H9 (cell line): ENCODE data around the gene WDR48. TPM values are rescaled to one million over a fixed set of nuclear protein-coding genes. Genes with fewer than 3 reads are reported as not detected.

ENCODE experiments used
- DNase-seq: peaks from one replicate; pipeline ENCODE4 v3.0.0-alpha.2; 2017
- H2AFZ ChIP-seq: one replicate; pipeline ENCODE4 v1.6.1; 2013; ENCODE audit warnings: mild to moderate bottlenecking, low read length, control low read depth, moderate library complexity
- H2AK5ac ChIP-seq: 2 replicates; pipeline ENCODE4 v1.6.1; 2013; ENCODE audit warnings: low read length, control low read depth, mixed read lengths; ENCODE audit not compliant: insufficient read length
- H2BK120ac ChIP-seq: one replicate; pipeline ENCODE4 v1.6.1; 2013; ENCODE audit warnings: low read depth, mild to moderate bottlenecking, low read length, control low read depth, inconsistent platforms; ENCODE audit not compliant: poor library complexity, severe bottlenecking
- H2BK12ac ChIP-seq: 2 replicates; pipeline ENCODE4 v1.6.1; 2013; ENCODE audit warnings: low read length, control low read depth, mixed read lengths, low read depth; ENCODE audit not compliant: insufficient read length
- H2BK15ac ChIP-seq: 2 replicates; pipeline ENCODE4 v1.6.1; 2013; ENCODE audit warnings: low read depth, low read length, control low read depth
- H2BK20ac ChIP-seq: one replicate; pipeline ENCODE4 v1.6.1; 2013; ENCODE audit warnings: low read depth, mild to moderate bottlenecking, low read length, control low read depth, inconsistent platforms; ENCODE audit not compliant: poor library complexity, severe bottlenecking
- H2BK5ac ChIP-seq: 2 replicates; pipeline ENCODE4 v1.6.1; 2013; ENCODE audit warnings: low read length, control low read depth, mixed read lengths; ENCODE audit not compliant: insufficient read length
- H3K14ac ChIP-seq: 2 replicates; pipeline ENCODE4 v1.6.1; 2013; ENCODE audit warnings: low read length, control low read depth; ENCODE audit not compliant: insufficient read depth
- H3K18ac ChIP-seq: 2 replicates; pipeline ENCODE4 v1.6.1; 2013; ENCODE audit warnings: low read depth, mild to moderate bottlenecking, mixed read lengths, low read length, control low read depth; ENCODE audit not compliant: insufficient read length
- H3K23ac ChIP-seq: 2 replicates; pipeline ENCODE4 v1.6.1; 2013; ENCODE audit warnings: low read length, control low read depth, mixed read lengths, low read depth; ENCODE audit not compliant: insufficient read length
- H3K23me2 ChIP-seq: 2 replicates; pipeline ENCODE4 v1.6.1; 2013; ENCODE audit warnings: low read depth, mild to moderate bottlenecking, mixed read lengths, low read length, control low read depth; ENCODE audit not compliant: insufficient read length, poor library complexity, severe bottlenecking
- H3K27ac ChIP-seq: 2 replicates; pipeline ENCODE4 v1.5.1; 2013; ENCODE audit warnings: low read length, control low read depth, mixed read lengths, low read depth; ENCODE audit not compliant: insufficient read length
- H3K27me3 ChIP-seq: 2 replicates; pipeline ENCODE4 v1.6.1; 2013; ENCODE audit warnings: low read length, control low read depth, inconsistent platforms; ENCODE audit not compliant: insufficient read depth
- H3K4ac ChIP-seq: 2 replicates; pipeline ENCODE4 v1.6.1; 2013; ENCODE audit warnings: low read depth, mild to moderate bottlenecking, control low read depth, inconsistent platforms, low read length, moderate library complexity
- H3K4me1 ChIP-seq: 2 replicates; pipeline ENCODE4 v1.6.1; 2013; ENCODE audit warnings: low read length, control low read depth, inconsistent platforms; ENCODE audit not compliant: insufficient read depth
- H3K4me2 ChIP-seq: 2 replicates; pipeline ENCODE4 v1.6.1; 2013; ENCODE audit warnings: low read length, control low read depth, mixed read lengths; ENCODE audit not compliant: insufficient read length, insufficient read depth
- H3K56ac ChIP-seq: 2 replicates; pipeline ENCODE4 v1.6.1; 2013; ENCODE audit warnings: low read depth, mild to moderate bottlenecking, mixed read lengths, low read length, control low read depth; ENCODE audit not compliant: insufficient read length
- H3K79me1 ChIP-seq: 2 replicates; pipeline ENCODE4 v1.6.1; 2013; ENCODE audit warnings: low read depth, mild to moderate bottlenecking, moderate library complexity, low read length, control low read depth, inconsistent platforms; ENCODE audit not compliant: insufficient read depth, poor library complexity, severe bottlenecking
- H3K79me2 ChIP-seq: 2 replicates; pipeline ENCODE4 v1.6.1; 2013; ENCODE audit warnings: low read length, control low read depth, inconsistent platforms; ENCODE audit not compliant: insufficient read depth
- H3K9ac ChIP-seq: 2 replicates; pipeline ENCODE4 v1.6.1; 2013; ENCODE audit warnings: low read length, control low read depth, mixed read lengths; ENCODE audit not compliant: insufficient read length; ENCODE audit errors: extremely low read depth
- H3K9me3 ChIP-seq: one replicate; pipeline ENCODE4 v1.6.1; 2013; ENCODE audit warnings: low read depth, low read length, inconsistent platforms; ENCODE audit not compliant: control insufficient read depth
- H3T11ph ChIP-seq: one replicate; pipeline ENCODE4 v1.6.1; 2013; ENCODE audit warnings: mild to moderate bottlenecking, low read length, control low read depth, inconsistent platforms
- H4K20me1 ChIP-seq: one replicate; pipeline ENCODE4 v1.6.1; 2013; ENCODE audit not compliant: control insufficient read depth, insufficient read length, insufficient read depth
- H4K5ac ChIP-seq: 2 replicates; pipeline ENCODE4 v1.6.1; 2013; ENCODE audit warnings: low read depth, mild to moderate bottlenecking, mixed read lengths, low read length, control low read depth; ENCODE audit not compliant: insufficient read length
- H4K8ac ChIP-seq: replicated peaks from 2 replicates; pipeline ENCODE4 v1.6.1; 2013; ENCODE audit warnings: low read length, control low read depth, mixed read lengths, low read depth; ENCODE audit not compliant: insufficient read length
- H4K91ac ChIP-seq: 2 replicates; pipeline ENCODE4 v1.6.1; 2013; ENCODE audit warnings: low read depth, mild to moderate bottlenecking, moderate library complexity, mixed read lengths, low read length, control low read depth; ENCODE audit not compliant: insufficient read length
- H3K27ac Mint-ChIP-seq, 3 experiments: 2 replicates in 2 of 3; 3 replicates in 1 of 3; pipeline ENCODE4 v1.8.0; 2020 to 2021; ENCODE audit warnings: mixed read lengths in 3 of 3, mild to moderate bottlenecking in 1 of 3, moderate library complexity in 1 of 3
- H3K27me3 Mint-ChIP-seq: 2 replicates; pipeline ENCODE4 v1.8.0; 2021; ENCODE audit warnings: low read depth, mild to moderate bottlenecking, moderate library complexity, mixed read lengths
- H3K36me3 Mint-ChIP-seq, 3 experiments: 2 replicates in 2 of 3; 3 replicates in 1 of 3; pipeline ENCODE4 v1.8.0; 2020 to 2021; ENCODE audit warnings: low read depth in 3 of 3, mixed read lengths in 3 of 3; ENCODE audit not compliant: insufficient read depth in 1 of 3
- H3K4me1 Mint-ChIP-seq, 2 experiments: 2 replicates each; pipeline ENCODE4 v1.8.0; 2020; ENCODE audit warnings: mixed read lengths in 2 of 2
- H3K4me3 Mint-ChIP-seq, 2 experiments: 2 replicates in 1 of 2; 3 replicates in 1 of 2; pipeline ENCODE4 v1.8.0; 2020 to 2021; ENCODE audit warnings: mild to moderate bottlenecking in 2 of 2, mixed read lengths in 2 of 2, moderate library complexity in 1 of 2
- H3K9me3 Mint-ChIP-seq, 2 experiments: 2 replicates in 1 of 2; 3 replicates in 1 of 2; pipeline ENCODE4 v1.8.0; 2020; ENCODE audit warnings: mild to moderate bottlenecking in 2 of 2, mixed read lengths in 2 of 2, moderate library complexity in 1 of 2
- WGBS: extraction: QIAGEN DNeasy Blood & Tissue Kit; methylation state at CpG from one replicate; pipeline ENCODE4 v1.1.7; 2013; ENCODE audit warnings: missing lambda C conversion rate, low lambda C conversion rate, mixed read lengths; ENCODE audit not compliant: insufficient read length; ENCODE audit errors: extremely low coverage; 5-methylcytosine and 5-hydroxymethylcytosine counted together
- total RNA-seq: library from RNA; stranded (reverse); gene quantifications from 2 replicates; pipeline ENCODE4 v1.2.1, GENCODE V29; 2021
- TF ChIP-seq, protein P1 (sequence below): fragments of 200-600 bp; sonication (generic); conservative IDR thresholded peaks from 3 replicates; pipeline ENCODE4 v1.8.0; 2021; ENCODE audit warnings: antibody characterized with exemption, mild to moderate bottlenecking

Gene WDR48
- total RNA-seq, 1 experiment from 2014 or later: 52.7 TPM

DNA sequence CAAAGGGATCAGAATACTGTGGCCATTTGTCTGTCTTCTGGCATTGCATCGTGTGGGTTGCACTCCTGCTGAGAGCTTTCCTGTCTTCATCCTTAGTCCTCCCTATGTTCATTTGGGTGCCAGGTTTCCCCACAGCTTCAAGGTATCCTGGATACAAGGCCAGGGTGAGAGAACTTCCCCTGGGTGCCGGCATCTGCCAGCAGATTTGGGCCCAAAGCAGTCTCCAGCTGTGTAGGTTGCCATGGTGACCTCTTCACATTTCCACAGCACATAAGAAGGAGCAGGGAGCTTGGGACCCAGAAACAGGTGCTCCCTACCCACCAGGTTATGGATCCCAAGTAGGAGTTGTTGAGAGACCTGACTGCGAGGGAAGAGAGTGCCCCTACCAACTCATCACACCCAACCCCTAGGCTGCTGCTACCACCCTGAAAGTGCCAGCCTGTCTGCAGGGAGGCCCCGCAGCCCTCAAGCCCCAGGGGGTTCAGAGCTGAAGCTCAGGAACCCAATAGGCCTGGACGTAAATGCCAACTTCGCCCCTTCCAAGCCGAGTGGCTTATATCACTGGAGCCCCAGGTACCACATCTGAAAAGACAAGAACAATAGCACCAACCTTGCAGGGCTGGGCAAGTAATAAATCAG lies 75.6 kb downstream of the WDR48 start:
- no peaks in the 10 kb centered on the region for H3K36me3 Mint-ChIP-seq
- H3K14ac ChIP-seq: no peak overlapping the region
- H2BK15ac ChIP-seq: no peak overlapping the region
- no peaks in the 10 kb centered on the region for H3K9me3 Mint-ChIP-seq
- H3T11ph ChIP-seq: no peak overlapping the region
- no peak overlapping the region for H3K18ac ChIP-seq
- peak overlapping the region in 1 of 3 experiments; percentile 64; a peak in 3 of 7 replicates for H3K27ac Mint-ChIP-seq
- H2BK120ac ChIP-seq: no peak overlapping the region
- no CpG with 5 or more reads among the region's 7 CpGs for whole genome bisulfite sequencing
- H4K20me1 ChIP-seq: peaks cover 2% of the 10 kb centered on the region
- H3K4me2 ChIP-seq: no peak overlapping the region
- H3K4ac ChIP-seq: no peak overlapping the region
- H3K79me2 ChIP-seq: no peaks in the 10 kb centered on the region
- DNase-seq: no peak
- no peak overlapping the region for H2BK5ac ChIP-seq
- H3K9me3 ChIP-seq: no peaks in the 10 kb centered on the region
- no peak overlapping the region for H4K5ac ChIP-seq
- no peak overlapping the region for H3K4me3 Mint-ChIP-seq
- no peaks in the 10 kb centered on the region for H3K79me1 ChIP-seq
- no peaks in the 10 kb centered on the region; the same call in 1 of the 2 replicates for H3K4me1 ChIP-seq
- H3K4me1 Mint-ChIP-seq: peaks cover 10 to 15% of the 10 kb centered on the region in 2 experiments
- no peaks in the 10 kb centered on the region for H3K27me3 ChIP-seq
- H3K9ac ChIP-seq: no peak overlapping the region
- H3K27me3 Mint-ChIP-seq: peaks cover 1% of the 10 kb centered on the region; the same call in 1 of the 2 replicates
- H4K91ac ChIP-seq: no peak overlapping the region
- no peak overlapping the region for H3K23ac ChIP-seq
- H2AK5ac ChIP-seq: no peak overlapping the region
- no peak overlapping the region for H2AFZ ChIP-seq
- no peaks in the 10 kb centered on the region for H3K23me2 ChIP-seq
- TF ChIP-seq, protein P1, sequence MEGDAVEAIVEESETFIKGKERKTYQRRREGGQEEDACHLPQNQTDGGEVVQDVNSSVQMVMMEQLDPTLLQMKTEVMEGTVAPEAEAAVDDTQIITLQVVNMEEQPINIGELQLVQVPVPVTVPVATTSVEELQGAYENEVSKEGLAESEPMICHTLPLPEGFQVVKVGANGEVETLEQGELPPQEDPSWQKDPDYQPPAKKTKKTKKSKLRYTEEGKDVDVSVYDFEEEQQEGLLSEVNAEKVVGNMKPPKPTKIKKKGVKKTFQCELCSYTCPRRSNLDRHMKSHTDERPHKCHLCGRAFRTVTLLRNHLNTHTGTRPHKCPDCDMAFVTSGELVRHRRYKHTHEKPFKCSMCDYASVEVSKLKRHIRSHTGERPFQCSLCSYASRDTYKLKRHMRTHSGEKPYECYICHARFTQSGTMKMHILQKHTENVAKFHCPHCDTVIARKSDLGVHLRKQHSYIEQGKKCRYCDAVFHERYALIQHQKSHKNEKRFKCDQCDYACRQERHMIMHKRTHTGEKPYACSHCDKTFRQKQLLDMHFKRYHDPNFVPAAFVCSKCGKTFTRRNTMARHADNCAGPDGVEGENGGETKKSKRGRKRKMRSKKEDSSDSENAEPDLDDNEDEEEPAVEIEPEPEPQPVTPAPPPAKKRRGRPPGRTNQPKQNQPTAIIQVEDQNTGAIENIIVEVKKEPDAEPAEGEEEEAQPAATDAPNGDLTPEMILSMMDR: no peak
- no peak overlapping the region for H3K27ac ChIP-seq
- H3K56ac ChIP-seq: no peak overlapping the region
- H2BK12ac ChIP-seq: no peak overlapping the region
- H2BK20ac ChIP-seq: no peak overlapping the region
- H4K8ac ChIP-seq: no peak overlapping the region
